GM21447 (cell line): ENCODE data around the gene ANKRD26.
"Not testable (repeated sequence)": the region's sequence is repeated elsewhere in the genome, so short reads cannot be mapped to it uniquely, and the experiment has no call there.

Source experiments
- ATAC-seq: cut with Tn5 transposase; IDR thresholded peaks from one replicate; pipeline ENCODE4 v1.9.1; 2021; ENCODE audit not compliant: unreplicated experiment

ANKRD26 gene

DNA sequence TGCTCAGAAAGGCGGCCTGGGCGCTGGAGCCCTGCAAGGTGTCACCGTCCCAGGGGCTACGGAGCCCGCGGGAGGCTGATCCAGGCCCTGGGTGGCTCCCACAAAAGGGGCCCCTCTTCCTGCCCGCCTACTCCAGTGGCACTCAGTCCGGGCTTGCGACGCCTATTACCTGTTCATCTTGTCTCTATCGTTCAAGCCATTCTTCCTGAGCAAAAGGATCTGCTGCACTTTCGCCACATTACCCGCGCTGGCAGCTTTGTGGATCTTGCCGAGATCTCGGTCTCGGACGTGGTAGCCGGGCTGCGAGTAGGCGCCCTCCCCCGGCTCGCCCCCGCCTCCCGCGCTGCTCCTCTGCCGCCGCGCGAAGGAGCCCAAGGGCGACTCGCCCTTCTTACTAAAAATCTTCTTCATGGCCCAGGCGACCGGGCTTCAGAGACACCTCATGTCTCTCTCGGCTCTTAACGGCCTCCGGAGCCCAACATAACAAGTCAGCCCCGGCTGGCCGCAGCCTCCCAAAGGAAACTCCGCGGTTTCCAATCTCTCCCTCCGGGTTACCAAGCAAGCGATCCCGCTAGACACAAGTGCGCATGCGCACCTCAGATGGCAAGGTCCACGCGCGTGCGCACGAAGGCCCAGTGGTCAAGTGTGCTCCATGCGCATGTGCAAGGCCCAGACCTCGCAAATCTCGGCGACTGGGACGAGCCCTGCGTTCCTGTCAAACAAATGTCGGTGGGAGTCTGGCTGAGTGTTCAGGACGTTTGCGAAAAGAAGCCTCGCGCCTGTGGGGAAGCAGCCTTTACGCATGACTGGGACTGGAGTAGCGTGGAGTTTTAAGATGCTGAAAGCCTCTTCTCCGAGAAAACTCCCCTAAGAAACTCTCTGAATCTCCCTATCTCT, at the start of gene ANKRD26:
Gene ANKRD26 (minus strand): TSS at position 579 of the 897 bp plus-strand sequence. CDS start 168 bp downstream, at position 411.
- ATAC-seq, result peak; percentile 83

DNA sequence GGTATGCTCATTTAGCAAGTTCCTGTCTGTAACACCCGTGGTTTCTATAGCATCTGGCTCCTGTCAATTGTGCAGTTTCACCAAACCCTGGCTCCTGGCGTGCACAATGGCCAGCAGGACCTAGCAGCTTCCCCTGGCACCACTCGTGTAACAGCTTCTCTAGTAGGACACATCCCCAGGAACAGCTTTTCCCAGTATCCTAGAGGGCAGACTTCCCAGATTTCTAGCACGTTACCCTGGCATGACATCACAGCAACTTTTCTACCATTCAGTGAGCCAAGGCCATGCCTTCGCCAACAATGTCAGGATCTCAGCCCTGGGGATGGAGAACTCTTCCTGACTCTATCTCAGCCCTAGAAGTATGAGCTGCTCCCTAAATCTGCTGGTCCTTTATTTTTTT, 47.4 kb upstream of the ANKRD26 start:
- no peak for ATAC-seq

DNA sequence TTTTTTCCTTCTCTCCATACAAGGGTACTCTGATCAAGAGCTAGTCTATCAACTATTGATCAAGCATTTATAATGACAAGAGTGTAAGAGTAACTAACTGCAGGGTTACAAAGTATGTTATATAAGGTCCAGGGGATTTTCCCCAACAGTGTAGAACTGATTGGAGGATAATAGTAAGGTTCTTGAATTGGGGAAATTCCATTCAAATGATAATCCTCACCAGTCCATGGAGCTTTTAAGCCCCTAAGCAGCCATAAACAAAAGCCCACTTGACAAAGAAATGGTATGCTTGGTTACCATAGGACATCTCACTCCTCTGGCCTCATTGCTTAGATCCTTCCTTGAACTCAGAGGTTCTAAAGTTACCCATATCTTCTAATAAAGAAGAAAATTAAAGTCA, 45.6 kb upstream of the ANKRD26 start:
- no peak for ATAC-seq

DNA sequence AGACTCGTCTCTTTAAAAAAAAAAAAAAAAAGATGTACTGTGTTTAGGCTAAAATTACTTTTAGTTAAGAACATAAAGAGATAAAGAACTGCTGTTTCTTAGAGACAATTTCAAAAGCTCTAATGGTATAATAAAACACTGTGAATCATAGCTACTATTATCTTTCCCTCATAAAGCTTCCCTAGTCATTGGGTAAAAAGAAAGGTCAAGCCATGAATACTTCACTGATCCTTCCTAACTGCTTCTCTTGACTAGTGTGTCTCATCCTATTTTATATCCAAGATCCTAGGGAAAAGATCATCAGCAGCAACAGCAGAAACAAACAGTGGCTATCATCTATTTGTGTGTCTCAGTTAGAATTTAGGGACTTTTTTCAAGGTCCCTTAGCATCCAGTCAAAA, 43.4 kb upstream of the ANKRD26 start:
- no peak for ATAC-seq

DNA sequence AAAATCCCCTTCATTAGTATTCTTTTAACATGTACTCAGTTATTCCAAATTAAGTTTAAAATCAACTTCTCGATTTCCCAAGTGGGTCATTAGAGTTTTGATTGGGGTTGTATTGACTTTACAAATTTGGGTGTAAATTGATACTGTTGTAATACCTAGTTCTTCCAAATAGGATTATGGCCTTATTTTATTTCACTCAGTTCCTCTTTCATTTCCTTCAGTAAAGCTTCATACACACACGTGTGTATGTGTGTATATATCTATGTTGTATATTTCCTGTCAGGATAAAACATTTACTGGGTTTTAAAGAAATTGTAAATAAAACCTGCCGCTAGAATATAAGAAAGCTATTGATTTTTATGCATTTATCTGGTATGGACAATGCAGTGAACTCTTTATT, 38.0 kb upstream of the ANKRD26 start:
- no peak for ATAC-seq

DNA sequence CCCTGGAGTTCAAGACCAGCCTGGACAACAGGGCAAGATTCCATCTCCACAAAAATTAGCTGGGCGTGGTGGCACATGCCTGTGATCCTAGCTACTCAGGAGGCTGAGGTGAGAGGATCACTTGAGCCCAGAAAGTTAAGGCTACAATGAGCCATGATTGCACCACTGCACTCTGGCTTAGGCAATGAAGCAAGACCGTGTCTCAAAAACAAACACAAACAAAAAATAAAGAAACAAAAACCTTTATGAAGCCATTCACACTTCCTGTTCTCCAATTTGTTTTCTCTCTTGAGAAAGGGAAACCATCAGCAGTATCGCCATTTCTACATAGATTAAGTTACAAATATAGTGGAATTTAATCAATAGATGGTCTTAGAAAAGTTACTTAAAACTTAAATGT, 34.1 kb upstream of the ANKRD26 start:
- no peak for ATAC-seq

DNA sequence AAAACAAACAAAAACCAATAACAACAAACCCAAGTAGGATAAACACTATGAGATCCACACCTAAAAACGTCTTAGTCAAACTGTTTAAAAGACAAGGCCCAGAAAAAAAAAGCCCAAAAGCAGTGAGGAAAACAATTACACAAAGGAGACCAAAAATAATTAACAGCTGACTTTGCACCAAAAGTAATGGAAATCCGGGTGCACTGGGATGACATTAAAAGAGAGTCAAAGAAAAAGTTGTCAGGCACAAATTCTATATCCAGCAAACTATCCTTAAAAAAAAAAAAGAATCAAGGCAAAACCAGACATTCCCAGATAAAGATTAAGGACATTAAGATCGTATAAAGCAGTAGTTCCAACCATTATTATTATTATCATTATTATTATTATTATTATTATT, 7.9 kb upstream of the ANKRD26 start:
- ATAC-seq, result no peak

DNA sequence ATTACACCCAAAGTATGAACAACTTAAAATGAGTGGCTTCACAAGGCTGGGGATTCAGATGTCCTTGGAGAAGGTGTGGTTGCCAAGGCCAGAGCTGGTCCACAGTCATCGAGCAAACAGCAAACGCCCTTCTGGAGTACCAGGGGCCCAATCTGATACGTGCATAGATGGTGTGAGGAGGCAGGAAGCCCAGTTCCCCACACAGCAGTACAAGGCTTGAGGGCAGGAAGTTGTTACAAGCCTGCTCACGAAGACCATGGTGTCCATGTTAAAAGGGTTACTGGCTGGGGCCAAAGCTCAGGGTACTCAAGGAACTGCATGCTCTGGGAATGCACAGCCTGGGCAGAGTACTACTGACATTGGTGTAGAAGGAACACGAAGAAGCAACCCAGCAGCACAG, 4.6 kb upstream of the ANKRD26 start:
- no peak for ATAC-seq

DNA sequence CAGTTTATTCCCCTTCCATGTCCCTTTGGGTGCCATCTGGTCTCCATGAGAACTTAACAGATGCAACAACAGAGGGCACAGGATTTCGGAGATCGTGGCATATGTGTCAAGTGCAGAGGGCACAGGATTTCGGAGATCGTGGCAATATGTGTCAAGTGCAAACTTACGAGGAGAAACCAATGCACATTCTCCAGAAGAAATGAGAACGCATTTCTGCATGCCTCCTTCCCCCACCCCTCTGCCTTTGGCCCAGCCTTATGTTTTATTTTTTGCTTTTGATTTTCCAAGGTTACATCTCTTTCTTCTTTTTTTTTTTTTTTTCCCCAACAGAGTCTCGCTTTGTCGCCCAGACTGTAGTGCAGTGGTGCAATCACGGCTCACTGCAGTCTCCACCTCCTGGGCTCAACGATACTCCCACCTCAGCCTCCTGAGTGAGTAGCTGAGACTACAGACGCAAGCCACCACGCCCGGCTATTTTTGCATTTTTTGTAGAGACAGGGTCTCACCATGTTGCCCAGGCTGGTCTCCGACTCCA, 586 bp upstream of the ANKRD26 start:
- ATAC-seq, result no peak

DNA sequence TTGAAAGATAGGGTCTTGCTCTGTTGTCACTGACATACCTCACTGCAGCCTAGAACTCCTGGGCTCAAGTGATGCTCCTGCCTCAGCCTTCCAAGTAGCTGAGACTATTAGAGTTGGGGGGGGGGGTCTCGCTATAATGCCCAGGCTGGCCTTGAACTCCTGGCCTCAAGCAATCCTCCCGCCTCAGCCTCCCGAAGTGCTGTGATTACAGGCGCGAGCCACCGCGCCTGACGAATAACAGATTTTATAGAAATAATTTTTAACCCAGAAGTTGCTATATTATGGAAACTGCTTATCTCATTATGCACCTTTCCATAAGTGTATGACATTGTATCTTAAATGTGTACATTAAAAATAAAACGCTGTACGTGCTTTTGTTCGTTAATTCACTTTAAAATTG, 846 bp downstream of the ANKRD26 start:
- ATAC-seq, result no peak

DNA sequence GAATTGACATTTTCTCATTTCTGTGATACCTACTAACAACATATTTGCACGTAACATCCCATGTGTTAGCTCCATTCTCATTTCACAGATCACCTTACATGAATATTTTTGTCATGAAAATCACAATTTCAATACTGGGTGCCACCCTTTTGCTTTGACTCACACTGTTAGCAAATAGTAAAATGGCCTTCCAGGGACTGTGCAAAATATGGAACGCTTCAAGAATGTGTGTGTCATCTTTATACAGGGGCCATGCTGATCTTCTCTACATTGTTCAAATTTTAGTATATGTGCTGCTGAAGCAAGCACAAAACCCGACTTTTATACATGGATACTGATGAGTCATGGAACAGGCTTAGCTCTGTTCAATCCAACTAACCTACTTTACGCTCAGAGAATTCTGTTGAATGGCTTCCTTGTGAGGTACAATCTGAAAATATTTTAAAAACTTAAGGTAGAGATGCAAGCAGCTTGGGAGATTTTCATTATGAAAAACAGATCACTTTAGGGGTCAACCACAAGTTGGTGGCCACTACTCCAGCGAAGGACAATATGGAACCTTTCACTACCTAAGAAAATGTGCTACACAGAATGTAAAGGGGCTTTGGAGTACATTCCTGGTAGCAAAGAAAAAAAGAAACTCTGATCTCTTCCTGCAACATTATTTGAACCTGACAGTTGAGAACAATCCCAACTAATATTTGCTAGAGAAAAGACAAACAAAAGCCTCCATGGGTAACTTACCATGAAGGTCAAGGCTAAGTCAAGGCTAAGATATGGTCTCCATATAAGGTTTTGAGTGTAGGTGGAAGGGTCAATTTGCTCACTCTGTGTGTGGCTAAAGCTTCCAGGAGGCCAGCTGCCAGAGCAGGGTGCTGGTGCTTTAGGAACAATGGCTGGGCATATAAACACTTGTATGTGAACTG, 11.9 kb downstream of the ANKRD26 start:
- no peak for ATAC-seq

DNA sequence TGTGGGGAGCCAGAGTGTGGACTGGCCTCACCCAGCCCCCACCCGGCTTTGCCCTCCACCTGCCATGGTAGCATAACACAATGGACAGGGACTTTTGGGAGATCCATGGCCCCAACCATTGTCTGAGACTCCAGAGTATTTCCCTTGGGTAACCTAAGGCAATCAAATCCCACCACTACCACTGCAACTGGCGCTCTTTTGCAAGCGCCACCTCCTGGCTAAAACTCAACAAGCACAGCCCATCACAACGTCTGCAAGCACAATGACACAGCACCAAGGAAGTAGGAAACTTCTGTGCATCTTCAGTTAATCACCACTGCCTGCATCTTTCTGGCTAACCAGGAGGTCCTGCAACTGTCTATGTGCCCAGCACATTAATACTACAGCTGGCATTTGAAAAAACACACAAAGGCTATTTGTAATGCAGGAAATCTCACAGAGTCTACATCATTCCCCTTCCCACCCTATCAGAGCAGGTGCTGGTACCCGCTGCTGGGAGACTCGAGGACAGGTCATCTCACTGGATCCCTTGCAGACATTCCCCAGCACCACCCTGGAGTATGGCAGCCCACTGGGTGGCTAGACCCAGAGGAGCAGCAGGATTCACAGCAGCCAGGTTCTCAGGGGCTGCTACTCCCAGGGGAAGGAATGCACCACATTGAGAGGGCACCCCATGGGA, 27.7 kb downstream of the ANKRD26 start:
- ATAC-seq, result no peak

DNA sequence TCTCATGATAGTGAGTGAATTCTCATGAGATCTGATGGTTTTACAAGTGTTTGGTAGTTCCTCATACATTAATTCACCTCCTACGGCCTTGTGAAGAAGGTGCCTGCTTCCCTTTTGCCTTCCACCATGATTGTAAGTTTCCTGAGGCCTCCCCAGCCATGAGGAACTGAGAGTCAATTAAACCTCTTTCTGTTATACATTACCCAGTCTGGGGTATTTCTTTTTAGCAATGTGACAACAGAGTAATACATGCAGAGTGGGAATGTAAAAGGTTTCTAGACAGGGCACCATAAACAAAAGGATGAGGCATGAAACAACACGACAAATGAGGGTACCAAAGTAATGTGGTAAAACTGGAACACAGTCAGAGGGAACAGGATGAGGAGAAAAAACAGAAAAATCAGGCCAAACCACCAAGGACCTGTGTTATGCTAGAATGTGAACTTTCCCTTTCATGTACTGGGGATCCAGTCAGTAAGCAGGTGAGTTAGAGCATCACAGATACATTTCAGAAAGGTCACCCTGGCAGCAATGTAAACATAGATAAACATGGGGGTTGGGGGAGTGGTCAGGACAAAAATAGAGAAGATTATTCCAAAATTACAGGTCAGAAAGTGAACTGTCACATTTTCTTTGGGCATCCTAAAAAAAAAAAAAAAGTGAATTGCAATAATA, 31.9 kb downstream of the ANKRD26 start:
- no peak for ATAC-seq

DNA sequence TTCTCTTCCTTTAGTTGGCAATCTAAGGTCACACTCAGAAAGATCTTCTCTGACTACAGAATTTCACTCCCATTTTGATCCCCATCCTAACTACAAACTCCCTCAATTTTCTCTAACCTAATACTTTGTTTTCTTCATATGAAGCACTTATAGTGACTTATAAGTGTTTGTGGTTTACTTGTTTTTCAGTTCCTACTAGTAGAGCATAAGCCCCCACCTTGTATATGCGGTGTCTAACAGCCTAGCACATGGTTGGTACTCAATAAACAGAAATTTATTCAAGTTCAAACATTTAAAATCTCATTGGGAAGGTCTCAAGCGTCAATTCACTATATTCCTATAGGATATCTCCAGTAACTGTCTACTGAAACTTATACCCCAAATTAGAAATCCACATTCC, 35.2 kb downstream of the ANKRD26 start:
- ATAC-seq, result no peak

DNA sequence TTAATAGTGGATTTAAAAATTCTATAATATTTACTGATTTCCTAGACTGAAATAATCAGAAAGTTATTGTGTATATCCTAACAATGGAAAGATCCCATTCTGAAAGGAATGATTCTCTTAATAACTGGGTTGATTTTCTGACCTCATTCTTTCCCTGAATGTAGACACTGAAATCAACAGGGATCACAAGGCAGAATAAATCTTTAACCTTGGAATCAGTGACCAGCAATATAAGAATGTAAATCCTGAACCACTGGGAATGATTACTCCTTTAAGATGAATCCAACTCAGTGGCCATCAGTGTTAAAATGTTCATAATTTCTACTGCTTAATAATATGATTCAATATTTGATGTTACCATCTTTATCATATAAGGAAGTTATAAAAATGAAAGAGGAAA, 47.6 kb downstream of the ANKRD26 start:
- no peak for ATAC-seq

DNA sequence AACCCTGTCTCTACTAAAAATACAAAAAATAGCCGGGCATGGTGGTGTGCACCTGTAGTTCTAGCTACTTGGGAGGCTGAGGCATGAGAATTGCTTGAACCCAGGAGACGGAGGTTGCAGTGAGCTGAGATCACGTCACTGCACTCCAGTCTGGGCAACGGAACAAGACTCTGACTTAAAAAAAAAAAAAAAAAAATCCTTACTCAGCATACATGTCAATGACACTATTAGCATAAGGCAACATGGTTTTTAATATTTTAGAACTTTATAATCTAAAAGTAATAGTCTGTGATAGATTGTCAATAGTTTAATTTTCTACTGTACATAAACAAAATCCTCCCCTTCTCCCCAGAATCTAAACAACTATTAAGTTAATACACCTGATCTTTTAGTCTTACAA, 55.0 kb downstream of the ANKRD26 start:
- ATAC-seq, result not testable (repeated sequence)

DNA sequence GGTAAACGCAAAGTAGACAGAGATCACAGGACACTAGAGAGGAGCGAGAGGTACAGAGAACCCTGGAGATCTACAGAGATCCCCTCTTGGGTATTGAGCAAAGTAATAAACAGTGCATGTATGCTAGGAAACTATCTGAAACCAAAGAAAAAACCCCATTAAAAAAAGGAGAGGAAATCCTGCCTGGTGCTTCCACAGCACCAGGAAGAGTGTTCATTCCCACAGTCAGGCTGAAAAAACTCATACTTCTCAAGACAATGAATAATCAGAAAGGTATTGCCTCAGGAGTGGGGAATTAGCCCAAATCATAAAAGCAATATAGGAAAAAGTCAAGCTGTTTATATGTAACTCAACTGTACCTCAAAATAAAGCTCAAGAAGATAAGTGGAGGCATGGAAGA, 59.1 kb downstream of the ANKRD26 start:
- no peak for ATAC-seq

DNA sequence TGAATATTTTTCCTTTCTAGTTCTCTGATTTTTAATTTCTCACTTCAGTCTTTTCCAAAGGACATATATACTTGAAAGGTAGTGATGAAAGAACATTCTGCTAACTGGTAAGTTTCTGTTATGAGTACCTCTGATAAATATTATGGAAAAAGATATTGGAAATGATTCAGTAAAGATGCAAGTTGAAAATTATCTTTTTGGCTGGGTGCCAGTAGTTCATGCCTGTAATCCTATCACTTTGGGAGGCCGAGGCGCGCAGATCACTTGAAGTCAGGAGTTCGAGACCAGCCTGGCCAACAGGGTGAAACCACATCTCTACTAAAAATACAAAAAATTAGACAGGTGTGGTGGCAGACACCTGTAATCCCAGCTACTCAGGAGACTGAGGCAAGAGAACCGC, 62.1 kb downstream of the ANKRD26 start:
- ATAC-seq, result no peak

DNA sequence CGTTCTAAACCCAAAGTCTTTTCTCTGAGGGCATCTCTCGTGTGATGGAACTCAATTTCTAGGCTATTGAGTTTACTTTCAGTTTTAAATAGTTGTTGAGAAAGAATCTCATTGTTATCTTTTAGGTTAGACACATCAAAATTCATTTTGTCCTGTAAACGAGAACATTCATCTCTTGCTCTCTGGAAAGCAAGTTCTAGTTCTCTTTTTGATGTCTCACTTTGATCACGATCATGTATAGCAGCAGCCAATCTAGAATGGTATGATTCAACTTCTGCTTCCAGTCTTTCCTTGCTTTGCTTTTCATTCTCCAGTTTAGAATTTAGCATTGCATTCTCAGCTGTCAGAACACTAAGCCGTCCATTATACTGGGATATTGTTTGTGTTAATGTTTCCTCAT, 65.1 kb downstream of the ANKRD26 start:
- no peak for ATAC-seq

DNA sequence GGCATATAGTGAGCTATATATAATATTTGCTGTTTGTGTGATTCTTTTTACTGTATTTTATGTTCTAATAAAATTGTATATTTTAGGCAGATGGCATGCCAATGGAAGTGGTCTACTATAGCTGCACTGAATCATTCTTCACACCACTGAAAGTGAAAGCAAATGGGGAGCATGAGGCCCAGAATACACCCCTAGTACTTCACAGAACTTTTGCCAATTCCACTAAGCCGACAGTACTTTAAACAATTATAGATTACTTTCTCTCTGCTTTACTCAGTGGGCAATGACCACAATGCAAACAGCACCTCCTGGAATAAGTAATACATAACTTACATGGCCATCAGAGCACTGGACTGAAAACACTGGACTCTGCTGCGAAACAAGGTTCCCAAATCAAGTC, 70.2 kb downstream of the ANKRD26 start:
- ATAC-seq, result no peak

DNA sequence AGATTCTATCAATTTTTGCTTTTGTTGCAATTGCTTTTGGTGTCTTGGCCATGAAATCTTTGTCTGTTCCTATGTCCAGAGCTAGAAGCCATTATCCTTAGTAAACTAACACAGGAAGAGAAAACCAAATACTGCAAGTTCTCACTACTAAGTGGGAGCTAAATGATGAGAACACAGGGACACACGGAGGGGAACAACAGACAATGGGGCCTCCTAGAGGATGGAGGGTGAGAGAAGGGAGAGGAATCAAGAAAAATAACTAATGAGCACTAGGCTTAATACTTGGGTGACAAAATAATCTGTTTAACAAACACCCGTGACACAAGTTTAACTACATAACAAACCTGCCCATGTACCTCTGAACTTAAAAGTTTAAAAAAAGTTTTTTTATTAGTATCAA, 78.2 kb downstream of the ANKRD26 start:
- ATAC-seq, result no peak
